Globus pallidus (tissue), 1 donor: ENCODE results near the gene UGT1A10.
"Not testable (repeated sequence)": the region's sequence is repeated elsewhere in the genome, so short reads cannot be mapped to it uniquely, and the experiment has no call there.

Source experiments
- DNase-seq: peaks from one replicate; pipeline ENCODE4 v3.0.0-alpha.2; 2015; ENCODE audit warnings: low spot score

UGT1A10 gene

GRCh38 chr2:233692648-233693047 lies 56.4 kb downstream of the UGT1A10 start, which contains the start of gene UGT1A6:
TSS of gene UGT1A6 (plus strand) at chr2:233692890. CDS start at chr2:233693005, 115 bp downstream.
- no peak for DNase-seq

- no peak for DNase-seq
Observed at GRCh38 chr2:233693963-233694362, 57.7 kb downstream of the UGT1A10 start.

GRCh38 chr2:233698740-233699139 lies 62.5 kb downstream of the UGT1A10 start:
- DNase-seq = no peak

- no peak for DNase-seq
Observed at GRCh38 chr2:233699424-233700027, 63.3 kb downstream of the UGT1A10 start.

- no peak for DNase-seq
Observed at GRCh38 chr2:233700028-233700635, 63.9 kb downstream of the UGT1A10 start.

- not testable (repeated sequence) for DNase-seq
Observed at GRCh38 chr2:233700842-233701241, 64.6 kb downstream of the UGT1A10 start.

GRCh38 chr2:233702238-233702637 lies 66.0 kb downstream of the UGT1A10 start:
- no peak for DNase-seq

GRCh38 chr2:233705911-233706506 lies 69.8 kb downstream of the UGT1A10 start:
- no peak for DNase-seq

- DNase-seq = no peak
Observed at GRCh38 chr2:233706720-233707119, 70.5 kb downstream of the UGT1A10 start.

- DNase-seq = no peak
Observed at GRCh38 chr2:233707940-233708644, 71.8 kb downstream of the UGT1A10 start.

GRCh38 chr2:233708942-233709341 lies 72.7 kb downstream of the UGT1A10 start:
- DNase-seq = no peak

GRCh38 chr2:233711312-233712008 lies 75.2 kb downstream of the UGT1A10 start:
- peak; percentile 63 for DNase-seq

- no peak for DNase-seq
Observed at GRCh38 chr2:233712611-233713261, 76.5 kb downstream of the UGT1A10 start, which contains the start of gene UGT1A5. TSS of gene UGT1A5 (plus strand) at chr2:233712907. CDS start at chr2:233712992, 85 bp downstream.

- DNase-seq = no peak
Observed at GRCh38 chr2:233713262-233713615, 77.0 kb downstream of the UGT1A10 start.

GRCh38 chr2:233714121-233714520 lies 77.9 kb downstream of the UGT1A10 start:
- DNase-seq = no peak

- no peak for DNase-seq
Observed at GRCh38 chr2:233718552-233718951, 82.3 kb downstream of the UGT1A10 start, which contains the start of gene UGT1A4. TSS of gene UGT1A4 (plus strand) at chr2:233718736. CDS start at chr2:233718821, 85 bp downstream.

- no peak for DNase-seq
Observed at GRCh38 chr2:233728723-233729301, 92.6 kb downstream of the UGT1A10 start, which contains the start of gene UGT1A3. TSS of gene UGT1A3 (plus strand) at chr2:233729042. CDS start at chr2:233729127, 85 bp downstream.

- not testable (repeated sequence) for DNase-seq
Observed at GRCh38 chr2:233736868-233737653, 100.8 kb downstream of the UGT1A10 start.

- DNase-seq = no peak
Observed at GRCh38 chr2:233740870-233741269, 104.6 kb downstream of the UGT1A10 start.
